GM12878 (cell line): Measurements from ENCODE around the gene ALDH1A1. TPM values are rescaled to one million over a fixed set of nuclear protein-coding genes. Genes with fewer than 3 reads are reported as not detected.

ENCODE experiments used
- ATAC-seq: fragments of 200-7000 bp; cut with Tn5 transposase; 3 replicates; pipeline ENCODE4 v1.9.1; 2020; ENCODE audit warnings: mild to moderate bottlenecking, moderate library complexity
- BruUV-seq: library from RNA; stranded (reverse); fragments of 400-500 nt; replicated peaks from 2 replicates; lab custom pipeline; 2021; lab: Mats Ljungman, UMichigan
- CTCF ChIA-PET: fragments of 300-600 bp; sonication (Branson Sonifier 250); formaldehyde crosslinking; extraction: SDS; loops from one replicate; lab custom pipeline; 2021; ENCODE audit warnings: inconsistent platforms; lab: Yijun Ruan, JAX
- POLR2A ChIA-PET: fragments of 350-600 bp; formaldehyde crosslinking; extraction: SDS; loops from one replicate; lab custom pipeline; 2021; ENCODE audit warnings: inconsistent platforms; lab: Charles Lee
- RAD21 ChIA-PET: fragments of 300-600 bp; sonication (Branson Sonifier 250); formaldehyde crosslinking; loops from one replicate; lab custom pipeline; 2023; ENCODE audit warnings: antibody characterized with exemption; ENCODE audit not compliant: unreplicated experiment; lab: Charles Lee
- SMC1A ChIA-PET: fragments of 300-600 bp; sonication (Branson Sonifier 250); formaldehyde crosslinking; loops from one replicate; lab custom pipeline; 2023; ENCODE audit not compliant: unreplicated experiment, uncharacterized antibody; lab: Charles Lee
- DNase-seq: peaks from one replicate; pipeline ENCODE4 v3.0.0-alpha.2; 2011; ENCODE audit warnings: low read depth, low spot score
- FAIRE-seq: peaks from 3 replicates; lab custom pipeline; 2011; peaks lifted over from hg19 to GRCh38; lab: Jason Lieb, UNC
- H2AFZ ChIP-seq: 2 replicates; pipeline ENCODE4 v1.6.0; 2011; ENCODE audit warnings: low read depth, low read length, control low read depth; ENCODE audit not compliant: control insufficient read depth
- H3K27ac ChIP-seq: 2 replicates; pipeline ENCODE4 v1.5.1; 2011; ENCODE audit warnings: control low read depth; ENCODE audit not compliant: control insufficient read depth, insufficient read depth
- H3K27me3 ChIP-seq, 2 experiments: replicated peaks in 1 of 2; 2 replicates each; pipeline versions ENCODE4 v1.6.0 to v1.6.1; 2011; ENCODE audit warnings: low read length in 1 of 2; ENCODE audit not compliant: control insufficient read depth in 2 of 2, insufficient read depth in 2 of 2
- H3K36me3 ChIP-seq, 2 experiments: 2 replicates each; pipeline ENCODE4 v1.5.1; 2011; ENCODE audit warnings: low read length in 1 of 2; ENCODE audit not compliant: control insufficient read depth in 2 of 2, insufficient read depth in 2 of 2
- H3K4me1 ChIP-seq: 2 replicates; pipeline ENCODE4 v1.6.1; 2011; ENCODE audit warnings: mild to moderate bottlenecking, low read length, moderate library complexity, mixed read lengths; ENCODE audit not compliant: control insufficient read depth, insufficient read depth
- H3K4me2 ChIP-seq: 2 replicates; pipeline ENCODE4 v1.6.0; 2011; ENCODE audit warnings: control low read depth; ENCODE audit not compliant: control insufficient read depth, insufficient read depth
- H3K4me3 ChIP-seq: fragments of 200-600 bp; sonication (generic); 2 replicates; pipeline ENCODE4 v1.5.1; 2016
- H3K79me2 ChIP-seq: 2 replicates; pipeline ENCODE4 v1.6.0; 2011; ENCODE audit warnings: low read length; ENCODE audit not compliant: control insufficient read depth, insufficient read depth
- H3K9ac ChIP-seq: 2 replicates; pipeline ENCODE4 v1.8.0; 2011; ENCODE audit warnings: low read length, control low read depth, mixed read lengths; ENCODE audit not compliant: control insufficient read depth, insufficient read depth
- H3K9me3 ChIP-seq: replicated peaks from 3 replicates; pipeline ENCODE4 v1.5.1; 2011; ENCODE audit warnings: mild to moderate bottlenecking, low read length; ENCODE audit not compliant: control insufficient read depth, insufficient read depth
- H4K20me1 ChIP-seq: 2 replicates; pipeline ENCODE4 v1.6.0; 2011; ENCODE audit not compliant: control insufficient read depth, insufficient read depth
- BACH1 ChIP-seq: fragments of 450-650 bp; IDR thresholded peaks from 2 replicates; pipeline ENCODE4 v1.6.1; 2017; ENCODE audit warnings: mild to moderate bottlenecking, borderline replicate concordance
- CBX5 ChIP-seq: sonication (generic); IDR thresholded peaks from 2 replicates; pipeline ENCODE4 v1.6.1; 2016; ENCODE audit warnings: low read depth, moderate library complexity, mild to moderate bottlenecking, inconsistent platforms
- CREB1 ChIP-seq: IDR thresholded peaks from 2 replicates; pipeline ENCODE4 v1.6.1; 2012; ENCODE audit warnings: low read depth, mild to moderate bottlenecking, inconsistent platforms
- ESRRA ChIP-seq: IDR thresholded peaks from 2 replicates; pipeline ENCODE4 v1.6.1; 2012; ENCODE audit warnings: mild to moderate bottlenecking, low read length, improper control_type of control experiment
- ETV6 ChIP-seq, 2 experiments: fragments of 450-650 bp in 1 of 2; IDR thresholded peaks in 1 of 2; conservative IDR thresholded peaks in 1 of 2; 2 replicates each; pipeline ENCODE4 v1.6.1; 2014; ENCODE audit warnings: antibody characterized with exemption in 1 of 2, borderline replicate concordance in 1 of 2, low read depth in 1 of 2, mild to moderate bottlenecking in 1 of 2, moderate library complexity in 1 of 2
- POU2F2 ChIP-seq: IDR thresholded peaks from 3 replicates; pipeline ENCODE4 v1.6.1; 2011; ENCODE audit warnings: low read depth, mild to moderate bottlenecking, low read length, borderline replicate concordance
- RAD21 ChIP-seq: IDR thresholded peaks from 2 replicates; pipeline ENCODE4 v1.6.1; 2011; ENCODE audit warnings: mild to moderate bottlenecking, low read depth, low read length, moderate library complexity; ENCODE audit not compliant: insufficient read depth
- SMAD5 ChIP-seq: IDR thresholded peaks from 2 replicates; pipeline ENCODE4 v1.6.1; 2016; ENCODE audit warnings: antibody characterized with exemption, low read depth
- SP1 ChIP-seq: IDR thresholded peaks from one replicate; pipeline ENCODE4 v1.6.1; 2011; ENCODE audit warnings: low read depth, low read length
- SRF ChIP-seq, 2 experiments: IDR thresholded peaks; 2 replicates each; pipeline ENCODE4 v1.6.1; 2011; ENCODE audit warnings: low read depth in 2 of 2, low read length in 2 of 2, mild to moderate bottlenecking in 1 of 2, moderate library complexity in 1 of 2
- STAT3 ChIP-seq: IDR thresholded peaks from 2 replicates; pipeline ENCODE4 v1.6.1; 2011; ENCODE audit warnings: low read depth, low read length, improper control_type of control experiment
- WRNIP1 ChIP-seq: IDR thresholded peaks from 2 replicates; pipeline ENCODE4 v1.6.1; 2011; ENCODE audit warnings: low read depth, low read length, improper control_type of control experiment, borderline replicate concordance
- ZBTB4 ChIP-seq: fragments of 450-650 bp; formaldehyde crosslinking; IDR thresholded peaks from 2 replicates; pipeline ENCODE4 v1.4.0; 2022; ENCODE audit warnings: mild to moderate bottlenecking, moderate library complexity
- WGBS: methylation state at CpG from one replicate; pipeline ENCODE4 v1.1.6; 2016; ENCODE audit warnings: low lambda C conversion rate; ENCODE audit not compliant: insufficient replicate concordance, insufficient coverage; ENCODE audit errors: missing lambda C conversion rate; 5-methylcytosine and 5-hydroxymethylcytosine counted together
- in situ Hi-C: fragments of 300-500 bp; cut with MboI; formaldehyde crosslinking; loops from 9 replicates; pipeline ENCODE4 v1.14.3; 2018; ENCODE audit warnings: mixed read lengths
- intact Hi-C: fragments of 100-400 bp; cut with micrococcal nuclease; formaldehyde crosslinking; loops from one replicate; pipeline ENCODE4 v1.14.2; 2022; ENCODE audit not compliant: unreplicated experiment
- polyA plus RNA-seq, 11 experiments: library from polyadenylated mRNA; depleted of rRNA in 4 of 11; unstranded in 6 of 11; stranded (reverse) in 5 of 11; fragments of >200 nt; fragmentation: Nextera tagmentation in 4 of 11; fragmentation: Illumina TruSeq in 1 of 11; extraction: Ambion mirVana in 4 of 11; extraction: Trizol in 1 of 11; gene quantifications; 1 replicate in 1 of 11; 2 replicates in 10 of 11; pipeline versions ENCODE4 v1.2.1 to v1.2.3, GENCODE V29; 2011 to 2016; ENCODE audit warnings: inconsistent platforms in 2 of 11, missing spikeins in 2 of 11, low read depth in 1 of 11
- total RNA-seq, 4 experiments: library from RNA; depleted of rRNA in 3 of 4; stranded (reverse); fragments of >200 nt in 3 of 4; fragmentation: Illumina TruSeq in 1 of 4; extraction: Trizol in 1 of 4; gene quantifications; 2 replicates each; pipeline versions ENCODE4 v1.2.1 to v1.2.3, GENCODE V29; 2013 to 2021
- TF ChIP-seq, protein P1 (sequence below): fragments of 450-650 bp; IDR thresholded peaks from 2 replicates; pipeline ENCODE4 v1.6.1; 2018; ENCODE audit warnings: mild to moderate bottlenecking, low read depth, moderate library complexity; ENCODE audit not compliant: partially characterized antibody
- TF ChIP-seq, protein P2 (sequence below): IDR thresholded peaks from 2 replicates; pipeline ENCODE4 v1.6.1; 2012; ENCODE audit warnings: low read depth, low read length, improper control_type of control experiment

ALDH1A1 gene
- total and polyA plus RNA-seq, 10 of the 15 experiments (the other 5 are each of a cell fraction or from before 2014, with no cell fraction given): 0.03 to 0.54 TPM; not detected in 8

DNA sequence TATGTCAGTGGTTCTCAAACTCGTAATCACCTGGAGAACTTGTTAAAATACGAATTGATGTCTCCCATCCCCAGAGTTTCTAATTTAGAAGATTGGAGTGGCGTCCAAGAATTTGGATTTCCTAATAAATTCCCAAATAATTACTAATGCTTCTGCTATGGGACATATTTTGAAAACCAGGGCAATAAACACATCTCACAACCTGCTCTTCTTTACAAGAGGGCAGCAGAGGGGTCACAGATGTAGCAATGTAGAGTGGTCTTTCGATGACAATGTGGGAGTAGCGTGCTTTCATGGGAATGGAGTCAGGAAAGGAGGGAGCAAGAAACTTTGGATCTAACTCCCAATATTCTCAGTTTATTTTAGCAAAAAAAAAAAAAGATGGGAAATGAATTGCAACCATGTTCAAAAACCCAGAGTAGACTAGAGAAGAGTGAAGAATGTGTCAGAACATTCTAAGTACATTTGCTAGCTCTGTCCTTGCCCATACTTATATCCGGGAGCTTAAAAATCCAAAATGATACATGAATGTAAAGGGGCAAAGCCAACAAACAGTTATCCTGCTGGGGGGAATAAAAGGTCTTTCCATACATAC is 33.8 kb upstream of the ALDH1A1 start:
- ChIA-PET CTCF (interaction anchor here (0.6 to 1.5 kb wide), 2 partner anchors 11 to 225 kb away, joined by 3 read pairs; no protein-coding TSS in a partner anchor), SMC1A (interaction anchor here (0.7 kb wide), 1 partner anchor 190 kb away, joined by 4 read pairs; no protein-coding TSS in a partner anchor), POLR2A (no interaction called here), RAD21 (no interaction called here)
- H3K4me1 ChIP-seq: no peaks in the 10 kb centered on the region
- intact Hi-C loops: no loop called here
- in situ Hi-C loops: no loop called here
- H2AFZ ChIP-seq: no peak overlapping the region
- no peaks in the 10 kb centered on the region for H3K79me2 ChIP-seq
- no peak overlapping the region for H3K27ac ChIP-seq
- H3K27me3 ChIP-seq: no peaks in the 10 kb centered on the region
- H3K4me3 ChIP-seq: no peak overlapping the region
- ATAC-seq (no peak), FAIRE-seq (no peak), DNase-seq (no peak)
- H3K9me3 ChIP-seq: no peaks in the 10 kb centered on the region
- WGBS: 25% methylated on average over 6 of the region's 6 CpGs
- H3K9ac ChIP-seq: no peak overlapping the region
- no peaks in the 10 kb centered on the region for H3K36me3 ChIP-seq
- no peak overlapping the region for H3K4me2 ChIP-seq
- no peaks in the 10 kb centered on the region for H4K20me1 ChIP-seq
- BruUV-seq: no TSS peak
- TF ChIP-seq SRF (IDR thresholded peaks at IDR 0.05; ENCODE audit: low read depth in 2 of 2, low read length in 2 of 2) (no peak), CBX5 (no peak), WRNIP1 (no peak), CREB1 (no peak), SP1 (no peak), ZBTB4 (CRISPR knock-in tag) (no peak), ETV6 (conservative IDR thresholded peaks at IDR 0.05 in 1 of 2, IDR thresholded peaks at IDR 0.05 in 1 of 2; ENCODE audit: borderline replicate concordance in 1 of 2, low read depth in 1 of 2) (no peak), SMAD5 (no peak), POU2F2 (no peak), RAD21 (no peak), STAT3 (no peak), BACH1 (no peak), ESRRA (no peak)
- TF ChIP-seq, protein P1, sequence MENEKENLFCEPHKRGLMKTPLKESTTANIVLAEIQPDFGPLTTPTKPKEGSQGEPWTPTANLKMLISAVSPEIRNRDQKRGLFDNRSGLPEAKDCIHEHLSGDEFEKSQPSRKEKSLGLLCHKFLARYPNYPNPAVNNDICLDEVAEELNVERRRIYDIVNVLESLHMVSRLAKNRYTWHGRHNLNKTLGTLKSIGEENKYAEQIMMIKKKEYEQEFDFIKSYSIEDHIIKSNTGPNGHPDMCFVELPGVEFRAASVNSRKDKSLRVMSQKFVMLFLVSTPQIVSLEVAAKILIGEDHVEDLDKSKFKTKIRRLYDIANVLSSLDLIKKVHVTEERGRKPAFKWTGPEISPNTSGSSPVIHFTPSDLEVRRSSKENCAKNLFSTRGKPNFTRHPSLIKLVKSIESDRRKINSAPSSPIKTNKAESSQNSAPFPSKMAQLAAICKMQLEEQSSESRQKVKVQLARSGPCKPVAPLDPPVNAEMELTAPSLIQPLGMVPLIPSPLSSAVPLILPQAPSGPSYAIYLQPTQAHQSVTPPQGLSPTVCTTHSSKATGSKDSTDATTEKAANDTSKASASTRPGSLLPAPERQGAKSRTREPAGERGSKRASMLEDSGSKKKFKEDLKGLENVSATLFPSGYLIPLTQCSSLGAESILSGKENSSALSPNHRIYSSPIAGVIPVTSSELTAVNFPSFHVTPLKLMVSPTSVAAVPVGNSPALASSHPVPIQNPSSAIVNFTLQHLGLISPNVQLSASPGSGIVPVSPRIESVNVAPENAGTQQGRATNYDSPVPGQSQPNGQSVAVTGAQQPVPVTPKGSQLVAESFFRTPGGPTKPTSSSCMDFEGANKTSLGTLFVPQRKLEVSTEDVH: no peak
- TF ChIP-seq, protein P2, sequence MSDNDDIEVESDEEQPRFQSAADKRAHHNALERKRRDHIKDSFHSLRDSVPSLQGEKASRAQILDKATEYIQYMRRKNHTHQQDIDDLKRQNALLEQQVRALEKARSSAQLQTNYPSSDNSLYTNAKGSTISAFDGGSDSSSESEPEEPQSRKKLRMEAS: no peak
